GM19351 (cell line): Measurements from ENCODE around the gene KYNU.
"Not testable (repeated sequence)": the region's sequence is repeated elsewhere in the genome, so short reads cannot be mapped to it uniquely, and the experiment has no call there.

ENCODE experiments used
- ATAC-seq: cut with Tn5 transposase; IDR thresholded peaks from one replicate; pipeline ENCODE4 v1.9.1; 2021; ENCODE audit warnings: mild to moderate bottlenecking, moderate library complexity; ENCODE audit not compliant: unreplicated experiment

KYNU gene

GRCh38 chr2:143083636-143084035, 206.2 kb downstream of the KYNU start:
- peak; percentile 49 for ATAC-seq

GRCh38 chr2:143084462-143084861, 207.0 kb downstream of the KYNU start:
- no peak for ATAC-seq

- peak; percentile 72 for ATAC-seq
Observed at GRCh38 chr2:143085125-143085784, 207.8 kb downstream of the KYNU start.

GRCh38 chr2:143087033-143087432, 209.6 kb downstream of the KYNU start:
- ATAC-seq = no peak

- no peak for ATAC-seq
Observed at GRCh38 chr2:143088388-143088787, 210.9 kb downstream of the KYNU start.

GRCh38 chr2:143089520-143089919, 212.1 kb downstream of the KYNU start:
- ATAC-seq = not testable (repeated sequence)
